WTC11 (cell line): ENCODE results near the gene SLC29A3. TPM values are rescaled to one million over a fixed set of nuclear protein-coding genes. Genes with fewer than 3 reads are reported as not detected.

Experiments
- ATAC-seq: fragments of 200-7000 bp; cut with Tn5 transposase; 2 replicates; pipeline ENCODE4 v1.10.0; 2021; ENCODE audit warnings: mild to moderate bottlenecking, moderate library complexity
- CTCF ChIA-PET: fragments of 300-600 bp; sonication (Branson Sonifier 250); formaldehyde crosslinking; loops from one replicate; lab custom pipeline; 2021; ENCODE audit warnings: antibody characterized with exemption; lab: Charles Lee
- POLR2A ChIA-PET: fragments of 350-600 bp; sonication (Branson Sonifier 250); formaldehyde crosslinking; loops from one replicate; lab custom pipeline; 2021; ENCODE audit warnings: antibody characterized with exemption; lab: Charles Lee
- DNase-seq: peaks from one replicate; pipeline ENCODE4 v3.0.0; 2021; ENCODE audit warnings: low spot score
- H3K27ac Mint-ChIP-seq: 2 replicates; pipeline ENCODE4 v1.8.0; 2021; ENCODE audit warnings: mixed read lengths
- H3K27me3 Mint-ChIP-seq: 2 replicates; pipeline ENCODE4 v1.8.0; 2021; ENCODE audit warnings: low read depth, mild to moderate bottlenecking, moderate library complexity, mixed read lengths
- H3K36me3 Mint-ChIP-seq: 2 replicates; pipeline ENCODE4 v1.8.0; 2021; ENCODE audit warnings: mixed read lengths
- H3K4me1 Mint-ChIP-seq: 2 replicates; pipeline ENCODE4 v1.8.0; 2022; ENCODE audit warnings: mixed read lengths
- H3K4me3 Mint-ChIP-seq: 2 replicates; pipeline ENCODE4 v1.8.0; 2021; ENCODE audit warnings: mild to moderate bottlenecking, moderate library complexity, mixed read lengths
- H3K9me3 Mint-ChIP-seq: 2 replicates; pipeline ENCODE4 v1.8.0; 2021; ENCODE audit warnings: mixed read lengths
- ATF2 ChIP-seq: sonication (generic); formaldehyde crosslinking; IDR thresholded peaks from 2 replicates; pipeline ENCODE4 v1.8.1; 2022; ENCODE audit warnings: low read depth, missing genetic modification reagents, borderline replicate concordance
- CREB1 ChIP-seq: sonication (generic); formaldehyde crosslinking; IDR thresholded peaks from 2 replicates; pipeline ENCODE4 v1.8.0; 2023; ENCODE audit warnings: mild to moderate bottlenecking, missing genetic modification reagents
- FOXP1 ChIP-seq: sonication (generic); formaldehyde crosslinking; IDR thresholded peaks from 2 replicates; pipeline ENCODE4 v1.8.0; 2022; ENCODE audit warnings: missing genetic modification reagents, mild to moderate bottlenecking, moderate library complexity, borderline replicate concordance
- GABPB1 ChIP-seq: sonication (generic); formaldehyde crosslinking; IDR thresholded peaks from 2 replicates; pipeline ENCODE4 v1.8.1; 2023; ENCODE audit warnings: mild to moderate bottlenecking, missing genetic modification reagents
- GRHL2 ChIP-seq: fragments of 250-450 bp; sonication (Bioruptor Pico); IDR thresholded peaks from 2 replicates; pipeline ENCODE4 v1.8.0; 2022; ENCODE audit warnings: mild to moderate bottlenecking, moderate library complexity; ENCODE audit not compliant: insufficient replicate concordance, severe bottlenecking
- GTF2I ChIP-seq: fragments of 250-450 bp; sonication (Bioruptor Pico); conservative IDR thresholded peaks from 2 replicates; pipeline ENCODE4 v1.4.0; 2021; ENCODE audit warnings: mild to moderate bottlenecking
- NFATC4 ChIP-seq: fragments of 250-450 bp; sonication (Bioruptor Pico); IDR thresholded peaks from 2 replicates; pipeline ENCODE4 v1.9.0; 2021; ENCODE audit warnings: mild to moderate bottlenecking
- NR1H2 ChIP-seq: sonication (generic); formaldehyde crosslinking; IDR thresholded peaks from 2 replicates; pipeline ENCODE4 v1.9.0; 2021; ENCODE audit warnings: mild to moderate bottlenecking, moderate library complexity, missing genetic modification reagents
- NR2C2 ChIP-seq: sonication (generic); formaldehyde crosslinking; IDR thresholded peaks from 2 replicates; pipeline ENCODE4 v1.8.0; 2022; ENCODE audit warnings: mild to moderate bottlenecking, missing genetic modification reagents
- NR3C1 ChIP-seq: sonication (generic); formaldehyde crosslinking; conservative IDR thresholded peaks from 2 replicates; pipeline ENCODE4 v1.8.1; 2023; ENCODE audit warnings: low read depth, mild to moderate bottlenecking, missing genetic modification reagents
- RORB ChIP-seq: fragments of 250-450 bp; sonication (Bioruptor Pico); IDR thresholded peaks from 2 replicates; pipeline ENCODE4 v1.9.0; 2021; ENCODE audit warnings: mild to moderate bottlenecking
- SMAD3 ChIP-seq: sonication (generic); formaldehyde crosslinking; IDR thresholded peaks from 2 replicates; pipeline ENCODE4 v1.8.0; 2022; ENCODE audit warnings: missing genetic modification reagents, mild to moderate bottlenecking, borderline replicate concordance
- SP1 ChIP-seq: sonication (generic); formaldehyde crosslinking; conservative IDR thresholded peaks from 2 replicates; pipeline ENCODE4 v1.8.1; 2022; ENCODE audit warnings: missing genetic modification reagents
- USF1 ChIP-seq: sonication (generic); formaldehyde crosslinking; IDR thresholded peaks from 2 replicates; pipeline ENCODE4 v1.8.0; 2022; ENCODE audit warnings: mild to moderate bottlenecking, missing genetic modification reagents
- ZNF121 ChIP-seq: sonication (generic); formaldehyde crosslinking; IDR thresholded peaks from 2 replicates; pipeline ENCODE4 v1.8.0; 2023; ENCODE audit warnings: missing genetic modification reagents
- ZNF138 ChIP-seq: sonication (generic); formaldehyde crosslinking; conservative IDR thresholded peaks from 2 replicates; pipeline ENCODE4 v1.8.1; 2022; ENCODE audit warnings: mild to moderate bottlenecking, moderate library complexity, missing genetic modification reagents
- total RNA-seq: library from RNA; stranded (reverse); gene quantifications from 3 replicates; pipeline ENCODE4 v1.2.3, GENCODE V29; 2021
- TF ChIP-seq, protein P1 (sequence below): fragments of 250-450 bp; sonication (Bioruptor Pico); IDR thresholded peaks from 2 replicates; pipeline ENCODE4 v1.9.0; 2021; ENCODE audit warnings: mild to moderate bottlenecking

SLC29A3 gene
- total RNA-seq, 1 experiment from 2014 or later, result 9.2 TPM

DNA sequence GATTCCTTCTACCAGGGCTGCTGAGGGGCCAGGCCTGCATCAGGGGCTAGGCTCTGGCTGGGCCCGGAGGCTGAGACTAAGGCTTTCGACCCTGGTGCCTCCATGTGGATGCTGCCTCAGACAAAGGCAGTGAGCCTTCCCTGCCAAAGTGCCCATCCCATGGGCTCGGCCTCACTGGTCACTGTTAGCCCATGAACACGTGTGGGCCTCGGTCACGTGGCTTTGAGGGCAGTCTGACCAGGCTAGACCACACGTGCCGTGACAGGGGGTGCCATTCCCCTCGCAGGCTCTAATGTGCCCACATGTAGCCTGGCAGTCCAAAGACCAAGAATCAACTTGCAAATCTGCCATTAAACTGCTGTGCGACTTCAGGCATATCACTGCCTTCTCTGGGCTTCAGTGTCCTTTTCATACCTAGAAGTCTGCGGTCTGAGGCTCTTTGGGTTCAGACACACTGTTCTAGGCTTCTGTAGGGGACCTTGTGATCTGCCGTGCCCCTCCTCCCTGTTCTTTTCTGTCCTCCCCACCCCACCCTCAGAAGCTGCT, 17.6 kb upstream of the SLC29A3 start:
- Mint-ChIP-seq H3K4me3 (no peak overlapping the region), H3K9me3 (no peaks in the 10 kb centered on the region), H3K36me3 (peaks cover 13% of the 10 kb centered on the region), H3K4me1 (no peaks in the 10 kb centered on the region), H3K27ac (no peak overlapping the region), H3K27me3 (no peaks in the 10 kb centered on the region)
- TF ChIP-seq SMAD3 (CRISPR knock-in tag), result no peak
- no peak for DNase-seq
- no peak for ATAC-seq
- ChIA-PET CTCF (no interaction called here), POLR2A (interaction anchor here (0.6 kb wide), 1 partner anchor 14 kb away, joined by 3 read pairs; no protein-coding TSS in a partner anchor)

- H3K36me3 Mint-ChIP-seq, result peaks cover 12% of the 10 kb centered on the region
- CTCF ChIA-PET, result interaction anchor here (1.0 kb wide), 1 partner anchor 32 kb away, joined by 4 read pairs; no protein-coding TSS in a partner anchor
- DNase-seq, result no peak
- no peak for TF ChIP-seq NFATC4 (CRISPR knock-in tag)
- TF ChIP-seq, all 79 proteins: peak for 0
- no peak overlapping the region for H3K27ac Mint-ChIP-seq
- no peak for ATAC-seq
- no peaks in the 10 kb centered on the region for H3K27me3 Mint-ChIP-seq
- POLR2A ChIA-PET, result no interaction called here
- no peak overlapping the region for H3K4me3 Mint-ChIP-seq
- no peaks in the 10 kb centered on the region for H3K9me3 Mint-ChIP-seq
- H3K4me1 Mint-ChIP-seq, result no peaks in the 10 kb centered on the region
These were observed 16.6 kb upstream of the SLC29A3 start for GRCh38 chr10:71302451-71302850.

- H3K27me3 Mint-ChIP-seq, result no peaks in the 10 kb centered on the region
- no peak for DNase-seq
- TF ChIP-seq NR3C1, result no peak
- no peak for TF ChIP-seq CREB1 (CRISPR knock-in tag)
- no peak for TF ChIP-seq NR2C2 (CRISPR knock-in tag)
- TF ChIP-seq ZNF138 (CRISPR knock-in tag), result no peak
- TF ChIP-seq RORB (CRISPR knock-in tag), result no peak
- no peak for TF ChIP-seq USF1 (CRISPR knock-in tag)
- TF ChIP-seq ZNF121, result no peak
- TF ChIP-seq GRHL2, result no peak
- TF ChIP-seq GABPB1, result no peak
- TF ChIP-seq NR1H2 (CRISPR knock-in tag), result no peak
- TF ChIP-seq, protein P1, sequence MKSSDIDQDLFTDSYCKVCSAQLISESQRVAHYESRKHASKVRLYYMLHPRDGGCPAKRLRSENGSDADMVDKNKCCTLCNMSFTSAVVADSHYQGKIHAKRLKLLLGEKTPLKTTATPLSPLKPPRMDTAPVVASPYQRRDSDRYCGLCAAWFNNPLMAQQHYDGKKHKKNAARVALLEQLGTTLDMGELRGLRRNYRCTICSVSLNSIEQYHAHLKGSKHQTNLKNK, result no peak
- TF ChIP-seq ATF2 (CRISPR knock-in tag), result no peak
- TF ChIP-seq SP1, result no peak
- TF ChIP-seq GTF2I (CRISPR knock-in tag), result no peak
- no peak for TF ChIP-seq FOXP1
- no peaks in the 10 kb centered on the region for H3K9me3 Mint-ChIP-seq
- POLR2A ChIA-PET, result no interaction called here
- peaks cover 9% of the 10 kb centered on the region for H3K36me3 Mint-ChIP-seq
- H3K4me3 Mint-ChIP-seq, result no peak overlapping the region
- no peaks in the 10 kb centered on the region for H3K4me1 Mint-ChIP-seq
- no peak overlapping the region for H3K27ac Mint-ChIP-seq
- CTCF ChIA-PET, result interaction anchor here (1.0 to 1.2 kb wide), 3 partner anchors 32 to 405 kb away, joined by 3 to 4 read pairs (median 3); no protein-coding TSS in a partner anchor
- ATAC-seq, result peak; percentile 80
These were observed 16.0 kb upstream of the SLC29A3 start for GRCh38 chr10:71302874-71303568.

- peaks cover 5% of the 10 kb centered on the region; the same call in 1 of the 2 replicates for H3K36me3 Mint-ChIP-seq
- DNase-seq, result no peak
- H3K27me3 Mint-ChIP-seq, result no peaks in the 10 kb centered on the region
- no peak for TF ChIP-seq NR3C1
- TF ChIP-seq, all 79 proteins: peak for 0
- Mint-ChIP-seq H3K4me3 (no peak overlapping the region), H3K9me3 (no peaks in the 10 kb centered on the region), H3K27ac (no peak overlapping the region; the same call in 1 of the 2 replicates), H3K4me1 (no peaks in the 10 kb centered on the region)
- no peak for ATAC-seq
- CTCF ChIA-PET, result interaction anchor here (1.2 kb wide), 2 partner anchors 393 to 405 kb away, joined by 3 read pairs; no protein-coding TSS in a partner anchor
- POLR2A ChIA-PET, result no interaction called here
These were observed 15.5 kb upstream of the SLC29A3 start for GRCh38 chr10:71303569-71303907.
